GM18508 (cell line): ENCODE measurements around the gene EPC1.

Source experiments
- ATAC-seq: cut with Tn5 transposase; IDR thresholded peaks from one replicate; pipeline ENCODE4 v1.9.1; 2021; ENCODE audit warnings: moderate number of reproducible peaks; ENCODE audit not compliant: insufficient read depth, unreplicated experiment

EPC1 gene

DNA sequence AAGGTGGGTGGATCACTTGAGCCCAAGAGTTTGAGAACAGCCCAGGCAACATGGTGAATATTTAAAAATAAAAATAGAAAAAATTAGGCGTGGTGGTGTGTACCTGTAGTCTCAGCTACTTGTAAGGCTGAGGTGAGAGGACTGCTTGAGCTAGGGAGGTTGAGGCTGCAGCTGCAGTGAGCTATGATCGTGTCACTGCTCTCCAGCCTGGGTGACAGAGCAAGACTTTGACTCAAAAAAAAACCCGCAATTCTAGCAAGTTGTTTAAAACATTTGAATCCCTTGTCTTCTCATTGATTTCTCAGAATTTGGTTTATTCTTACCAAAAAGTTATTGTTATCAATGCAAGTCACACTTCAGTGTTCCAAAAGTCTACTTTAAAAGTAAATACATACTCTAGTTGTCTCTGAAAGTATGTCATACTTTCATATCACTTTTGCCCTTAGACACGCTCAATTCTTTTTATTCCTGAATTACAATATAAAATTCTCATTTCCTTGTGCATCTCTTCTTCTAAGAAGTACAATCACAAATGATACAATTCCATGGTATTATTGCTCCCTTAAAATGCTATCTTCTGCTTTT is 6.3 kb downstream of the EPC1 start:
- ATAC-seq: no peak

DNA sequence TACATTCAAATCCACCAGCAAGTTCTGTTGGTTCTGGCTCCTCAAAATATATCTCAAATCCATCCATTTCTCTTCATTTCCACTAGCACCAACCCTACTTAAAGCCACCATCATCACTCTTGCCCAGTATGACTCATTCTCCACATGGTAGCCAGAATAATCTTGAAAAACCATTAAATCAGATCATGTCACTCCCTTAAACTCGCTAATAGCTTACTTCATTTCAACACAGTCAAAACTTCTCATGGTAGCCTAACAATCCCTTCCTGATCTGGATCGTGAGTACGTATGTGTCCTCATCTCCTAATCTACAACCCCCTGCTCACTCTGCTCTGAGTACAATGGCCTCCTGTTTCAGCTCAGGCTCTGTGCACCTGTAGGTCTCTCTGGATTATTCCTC is 8.7 kb downstream of the EPC1 start:
- no peak for ATAC-seq

DNA sequence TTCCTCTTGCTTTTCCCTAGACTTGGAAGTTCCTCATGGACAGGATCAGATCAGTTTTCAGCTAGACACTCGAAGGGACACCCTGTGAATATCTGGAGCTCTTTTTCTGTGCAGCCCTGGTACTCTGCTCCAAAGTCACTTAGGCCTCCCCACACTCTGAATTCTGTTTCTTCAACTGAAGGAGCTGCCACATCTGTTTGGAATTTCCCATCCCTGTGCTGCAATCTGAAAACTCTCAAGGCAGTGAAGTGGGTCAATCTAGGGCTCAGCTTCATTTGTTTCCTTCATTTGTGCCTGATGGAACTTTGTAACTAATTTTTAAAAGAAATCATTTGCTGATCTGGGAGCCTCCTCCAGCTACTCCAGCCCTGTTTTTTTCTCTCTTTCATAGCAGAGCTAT is 9.6 kb downstream of the EPC1 start:
- no peak for ATAC-seq

DNA sequence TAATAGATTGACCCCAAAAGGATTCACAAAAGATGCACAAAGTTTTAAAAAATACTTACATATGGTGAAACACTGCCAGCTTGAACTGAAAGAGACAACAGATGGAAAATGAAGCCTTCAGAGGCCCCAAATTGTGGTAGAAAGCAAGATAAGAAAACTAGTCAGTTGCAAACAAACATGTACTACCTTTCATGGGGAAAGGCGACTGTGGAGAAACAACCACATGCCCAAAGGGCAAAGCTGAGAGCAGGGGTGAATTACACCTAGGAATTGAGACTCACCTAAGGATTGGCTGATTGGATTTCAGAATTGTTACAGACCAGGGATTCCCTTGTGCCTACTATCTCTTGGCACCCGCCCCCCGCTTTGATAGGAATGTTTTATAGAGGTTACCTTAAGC is 13.1 kb downstream of the EPC1 start:
- ATAC-seq: no peak

DNA sequence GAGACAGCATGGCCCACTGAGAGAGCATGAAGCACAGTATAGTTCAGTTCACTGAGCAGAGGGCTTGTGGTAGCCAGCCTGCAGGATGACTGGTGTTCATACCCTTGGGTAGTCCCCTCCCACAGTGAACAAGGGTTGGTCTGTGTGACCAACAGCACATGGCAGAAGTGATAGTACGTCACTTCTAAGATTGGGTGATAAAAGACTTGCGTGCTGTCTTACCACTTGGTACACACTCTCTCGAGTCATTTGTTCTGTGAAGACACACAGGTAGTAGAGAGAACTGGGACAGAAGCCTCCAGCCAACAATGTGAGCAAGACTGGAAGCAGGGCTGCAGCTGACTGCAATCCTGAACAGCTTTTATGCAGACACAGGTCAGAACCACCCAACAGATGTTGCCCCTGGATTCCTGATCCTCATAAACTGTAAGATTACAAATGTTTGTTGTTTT is 14.6 kb downstream of the EPC1 start:
- peak; percentile 95 for ATAC-seq

DNA sequence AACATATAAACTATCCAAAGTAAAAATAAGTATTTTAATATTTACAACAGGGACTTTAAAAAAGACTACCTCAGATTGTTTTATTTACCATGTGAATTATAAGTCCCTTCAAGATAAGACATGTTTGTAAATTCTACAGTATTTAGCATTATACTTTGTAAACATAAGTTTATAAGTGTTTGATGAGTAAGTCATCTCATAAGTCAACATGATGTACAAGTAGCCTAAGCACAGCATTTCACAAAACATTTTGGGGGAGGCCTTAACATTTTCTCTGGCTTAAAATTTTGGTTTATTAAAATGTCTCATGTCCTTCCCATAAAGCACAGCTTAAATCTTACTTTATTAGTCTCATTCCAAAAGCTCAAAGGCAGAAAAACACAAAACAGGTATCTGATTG is 15.4 kb downstream of the EPC1 start:
- ATAC-seq: no peak

DNA sequence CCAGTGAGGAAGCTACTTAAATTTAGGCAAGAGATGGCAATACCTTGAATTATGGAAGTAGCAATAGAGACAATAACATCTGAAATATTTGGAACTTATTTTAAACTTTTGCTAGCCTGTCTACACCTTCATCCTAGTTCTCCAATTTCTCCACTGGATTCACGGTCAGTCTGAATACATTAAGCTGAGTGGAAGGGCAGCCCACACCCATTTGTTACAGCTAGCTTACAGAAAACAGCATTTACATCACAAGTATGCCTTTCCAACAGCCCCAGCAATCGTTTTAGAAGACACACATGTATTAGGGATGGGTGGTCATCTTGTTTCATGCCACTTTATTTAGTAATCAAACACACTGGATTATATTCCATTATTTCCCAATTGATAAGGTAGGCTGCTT is 16.7 kb downstream of the EPC1 start:
- no peak for ATAC-seq

DNA sequence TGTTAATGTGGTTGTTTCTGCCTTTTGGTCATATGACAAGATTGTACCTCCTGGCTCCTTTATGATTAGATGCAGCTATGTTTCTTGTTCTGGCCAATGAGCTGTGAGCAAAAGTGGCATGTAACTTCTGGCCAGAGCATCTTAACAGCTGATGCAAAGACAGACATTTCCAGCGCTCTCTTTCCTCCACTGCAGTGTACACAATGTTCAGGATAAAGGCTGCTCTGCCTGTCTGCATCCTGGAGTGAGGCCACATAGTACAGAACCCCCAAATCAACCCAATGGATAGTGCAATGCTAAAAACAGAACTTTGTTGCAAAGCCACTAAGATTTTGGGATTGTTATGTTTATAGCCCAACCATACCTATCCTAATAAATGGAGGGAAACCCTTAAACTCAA is 17.9 kb downstream of the EPC1 start:
- no peak for ATAC-seq

DNA sequence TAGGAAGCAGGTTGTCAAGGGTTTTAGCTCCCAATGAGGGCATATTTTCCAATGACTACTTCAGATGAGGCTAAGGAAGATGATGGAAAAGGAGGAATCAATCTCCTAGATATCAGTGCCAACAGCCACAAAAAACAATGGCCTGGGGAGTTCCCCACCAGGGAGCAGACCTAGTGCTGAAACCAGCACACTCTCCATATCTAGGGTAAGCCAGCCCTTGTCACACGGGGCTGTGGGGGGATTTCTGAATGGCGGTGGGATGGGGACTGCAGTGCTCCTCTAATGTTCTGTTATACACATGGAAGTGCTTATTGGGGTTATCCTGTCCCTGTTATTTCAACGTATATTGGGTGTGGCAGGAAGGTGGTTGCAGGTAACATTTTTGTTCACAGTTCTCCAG is 18.5 kb downstream of the EPC1 start:
- ATAC-seq: no peak

DNA sequence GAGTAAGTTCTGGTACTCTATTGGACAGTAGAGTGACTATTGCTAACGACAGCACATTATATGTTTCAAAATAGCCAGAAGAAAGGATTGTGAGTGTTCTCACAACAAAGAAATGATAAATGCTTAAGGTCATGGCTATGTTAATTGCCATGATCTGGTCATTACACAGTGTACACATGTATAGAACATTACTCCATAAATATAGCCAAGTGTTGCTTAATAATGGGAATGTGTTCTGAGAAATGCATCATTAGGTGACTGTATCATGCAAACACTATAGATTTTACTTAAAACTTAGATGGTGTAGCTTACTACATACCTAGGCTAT is 19.6 kb downstream of the EPC1 start:
- no peak for ATAC-seq

DNA sequence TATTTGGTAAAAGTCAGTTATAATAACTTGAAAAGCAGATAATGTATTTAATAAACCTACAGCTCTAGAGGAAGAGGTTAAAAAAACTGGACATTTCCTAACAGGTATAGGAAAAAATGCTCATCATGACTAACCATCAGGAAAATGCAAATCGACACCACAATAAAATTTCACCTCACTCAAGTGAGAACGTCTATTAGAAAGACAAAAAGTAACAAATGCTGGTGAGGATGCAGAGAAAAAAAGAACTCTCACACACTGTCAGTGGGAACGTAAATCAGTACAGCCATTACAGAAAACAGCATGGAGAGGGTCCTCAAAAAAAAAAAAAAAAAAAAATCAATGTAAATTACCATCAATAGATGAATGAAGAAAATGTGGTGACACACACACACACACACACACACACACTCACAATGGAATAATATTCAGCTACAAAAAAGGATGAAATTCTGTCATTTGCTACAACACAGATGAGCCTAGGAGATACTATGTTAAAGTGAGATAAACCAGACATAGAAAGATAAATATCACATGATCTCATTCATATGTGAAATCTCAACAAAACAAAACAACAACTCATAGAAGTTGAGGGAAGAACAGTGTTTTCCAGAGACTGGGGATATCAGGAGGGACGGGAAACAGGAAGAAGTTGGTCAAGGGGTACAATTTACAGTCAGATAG is 20.1 kb downstream of the EPC1 start:
- ATAC-seq: no peak

DNA sequence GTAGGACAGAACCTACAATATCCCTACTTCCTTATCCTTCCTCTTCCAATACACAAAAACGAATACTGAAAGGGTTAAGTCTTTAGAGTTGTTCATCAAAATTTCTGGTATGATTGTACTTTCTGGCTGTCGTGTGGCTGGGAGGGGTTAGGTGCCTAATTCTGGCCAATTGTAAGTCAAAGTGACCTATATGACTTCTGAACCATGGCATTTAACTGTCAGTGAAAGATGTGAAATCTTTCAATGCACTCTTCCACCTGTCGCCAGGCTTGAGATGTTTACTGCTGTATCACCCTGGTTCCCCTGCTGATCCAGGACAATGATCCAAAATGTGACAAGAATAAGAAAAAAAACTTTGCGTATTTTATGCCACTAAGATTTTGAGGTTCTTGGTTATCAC is 20.8 kb downstream of the EPC1 start:
- peak; percentile 55 for ATAC-seq

DNA sequence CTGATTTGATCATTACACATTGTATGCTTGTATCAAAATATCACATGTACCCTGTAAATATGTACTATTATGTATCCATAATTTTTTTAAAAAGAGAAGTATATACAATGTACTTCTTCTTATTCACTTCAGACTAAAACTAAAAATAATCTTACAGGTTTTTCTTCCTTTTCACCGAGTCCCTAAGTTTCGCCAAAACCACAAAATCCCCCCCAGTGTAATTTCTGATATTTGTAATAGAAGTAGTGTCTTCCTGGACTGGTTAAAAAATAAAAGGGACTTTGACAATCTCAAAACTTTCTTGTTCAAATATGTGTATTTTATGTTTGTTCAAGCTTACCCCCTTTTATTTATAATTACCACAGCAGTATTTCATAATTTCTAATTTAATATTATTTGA is 23.9 kb downstream of the EPC1 start:
- ATAC-seq: no peak

DNA sequence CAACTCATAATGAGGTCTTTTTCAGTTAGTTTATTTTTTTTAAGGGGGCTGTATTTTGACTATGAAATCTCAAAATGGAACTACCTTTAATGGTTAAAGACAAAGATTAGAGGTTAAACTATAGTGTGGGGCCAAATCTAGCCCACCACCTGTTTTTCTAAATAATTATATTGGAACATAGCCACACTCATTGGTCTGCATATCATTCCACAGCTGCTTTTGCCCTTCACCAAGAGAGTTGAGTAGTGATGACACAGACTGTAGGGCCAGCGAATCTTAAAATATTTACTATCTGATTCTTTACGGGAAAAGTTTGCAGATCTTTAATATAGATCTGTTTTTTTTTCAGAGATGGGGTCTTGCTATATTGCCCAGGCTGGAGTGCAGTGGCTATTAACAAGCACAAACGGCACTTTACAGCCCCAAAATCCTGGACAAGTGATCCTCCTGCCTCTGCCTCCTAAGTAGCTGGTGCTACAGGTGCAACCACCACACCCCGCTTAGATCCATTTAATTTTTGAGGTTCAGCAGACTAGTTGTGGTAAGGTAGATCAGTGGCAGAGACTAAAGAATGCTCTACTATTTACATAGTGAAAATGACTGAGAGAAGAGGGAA is 25.8 kb downstream of the EPC1 start:
- no peak for ATAC-seq

DNA sequence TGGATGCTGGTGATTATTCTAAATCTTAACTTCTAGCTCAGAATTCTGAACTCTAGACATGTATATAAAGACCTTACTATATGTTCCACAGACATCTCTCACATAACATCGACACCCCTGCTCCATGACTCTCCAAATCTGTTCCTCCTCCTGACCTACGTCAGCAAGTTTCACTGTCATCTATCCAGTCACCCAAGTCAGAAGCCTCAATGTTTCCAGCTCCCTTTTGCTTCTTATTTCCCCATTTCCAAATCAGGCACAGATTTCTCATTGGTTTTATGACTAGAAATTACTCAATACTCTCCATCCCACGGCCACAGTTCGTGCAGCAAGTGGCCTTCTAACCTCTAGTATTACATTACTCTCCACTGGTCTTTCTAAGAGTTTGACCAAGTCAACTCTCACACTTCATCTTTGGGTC is 28.5 kb downstream of the EPC1 start:
- ATAC-seq: peak; percentile 40

DNA sequence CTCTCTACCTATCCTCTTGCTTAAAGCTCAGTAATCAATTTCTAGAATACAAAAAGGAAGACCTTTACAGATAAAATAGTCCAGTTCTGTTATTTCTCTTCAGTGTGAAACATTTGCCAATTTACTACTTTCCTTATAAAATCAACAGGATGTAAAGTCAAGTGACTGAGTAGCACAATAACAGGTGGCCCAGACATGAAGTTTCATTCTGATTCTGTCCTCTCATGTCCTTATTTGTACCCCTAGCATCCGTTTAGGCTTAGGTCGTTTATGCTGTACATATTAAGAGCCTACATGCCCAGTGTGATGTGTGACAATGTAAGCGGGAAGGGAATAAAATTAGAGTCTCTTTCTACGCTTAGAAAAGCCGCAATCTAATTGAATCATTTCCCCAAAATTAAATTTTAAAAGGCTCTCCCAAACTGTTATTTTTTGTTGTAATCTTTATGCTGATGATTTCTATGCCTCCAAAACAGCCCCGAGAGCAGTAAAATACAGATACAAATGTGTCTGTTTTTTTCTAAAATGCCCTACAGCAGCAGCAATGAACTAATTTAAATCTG is 29.1 kb downstream of the EPC1 start:
- ATAC-seq: peak; percentile 86

DNA sequence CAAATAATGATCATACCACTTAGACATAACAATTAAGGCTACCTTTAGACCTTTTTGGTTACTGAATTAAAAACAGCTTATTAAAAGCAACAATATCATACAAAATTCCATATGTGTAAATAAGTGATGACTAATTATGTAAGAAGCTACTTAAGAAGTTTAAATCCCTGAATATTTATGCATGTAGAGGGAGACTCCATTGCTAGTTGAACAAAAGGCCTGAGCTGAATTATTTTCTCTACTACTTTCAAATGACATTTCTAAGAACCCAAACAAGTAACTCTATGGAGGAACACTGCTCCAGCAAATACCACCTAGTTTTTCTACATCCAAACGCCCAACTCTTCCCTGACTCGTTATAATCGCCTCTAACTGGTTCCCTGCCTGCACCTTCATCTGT is 31.5 kb downstream of the EPC1 start:
- no peak for ATAC-seq

DNA sequence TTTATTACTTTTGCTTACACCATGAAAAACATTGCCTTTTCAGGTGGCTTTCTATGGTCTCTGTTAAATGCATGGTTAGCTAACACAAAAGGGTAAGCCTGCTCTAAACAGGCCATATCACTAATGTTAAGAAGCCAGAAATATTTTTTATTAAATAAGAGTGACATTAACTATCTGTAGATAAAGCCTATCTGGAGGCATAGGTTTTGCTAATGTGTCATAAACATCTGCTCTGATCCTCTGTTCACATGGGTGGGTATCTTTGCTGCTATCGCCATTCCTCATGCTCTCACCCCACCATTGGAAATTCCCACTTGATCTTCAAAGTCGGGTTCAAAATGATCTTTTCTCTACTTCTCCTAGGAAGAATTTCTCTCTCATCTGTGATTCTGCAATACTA is 32.4 kb downstream of the EPC1 start:
- ATAC-seq: no peak

DNA sequence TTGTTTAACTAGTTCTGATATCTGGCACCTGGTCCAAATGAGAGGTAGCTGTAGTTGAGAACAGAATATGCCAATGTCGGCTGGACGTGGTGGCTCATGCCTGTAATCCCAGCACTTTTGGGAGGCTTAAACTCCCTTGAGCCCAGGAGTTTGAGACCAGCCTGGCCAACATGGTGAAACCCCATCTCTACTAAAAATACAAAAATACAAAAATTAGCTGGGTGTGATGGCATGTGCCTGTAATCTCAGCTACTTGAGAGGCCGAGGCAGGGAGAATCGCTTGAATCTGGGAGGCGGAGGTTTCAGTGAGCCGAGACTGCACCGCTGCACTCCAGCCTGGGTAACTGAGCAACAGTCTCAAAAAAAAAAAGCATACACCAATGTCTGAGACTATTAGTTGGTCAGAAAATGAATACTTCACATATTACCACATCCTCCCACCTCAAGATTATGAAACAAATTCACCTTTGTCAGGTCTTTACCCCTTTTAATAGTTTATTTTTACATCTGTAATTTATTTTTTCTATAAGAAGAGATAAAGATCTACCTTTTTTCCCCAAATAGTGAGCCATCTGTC is 38.8 kb downstream of the EPC1 start:
- no peak for ATAC-seq

DNA sequence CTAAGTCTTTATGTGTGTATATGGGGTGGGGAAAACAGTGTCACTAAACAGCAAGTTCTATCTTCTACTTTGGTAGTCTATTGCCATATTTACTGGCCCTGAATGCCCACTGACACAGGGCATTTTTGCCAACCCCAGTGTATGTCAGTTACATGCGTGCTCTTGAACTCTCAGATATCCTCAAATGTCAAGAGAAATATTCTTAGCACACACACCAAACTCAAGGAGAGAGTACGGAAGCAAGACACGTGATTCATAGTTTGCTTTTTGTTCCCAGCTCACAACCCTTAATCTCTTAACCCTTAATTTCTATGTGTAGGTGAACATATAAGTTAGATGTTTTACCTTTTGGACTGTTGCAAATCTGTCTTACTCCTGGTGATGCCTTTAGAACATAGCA is 39.3 kb downstream of the EPC1 start:
- ATAC-seq: no peak

DNA sequence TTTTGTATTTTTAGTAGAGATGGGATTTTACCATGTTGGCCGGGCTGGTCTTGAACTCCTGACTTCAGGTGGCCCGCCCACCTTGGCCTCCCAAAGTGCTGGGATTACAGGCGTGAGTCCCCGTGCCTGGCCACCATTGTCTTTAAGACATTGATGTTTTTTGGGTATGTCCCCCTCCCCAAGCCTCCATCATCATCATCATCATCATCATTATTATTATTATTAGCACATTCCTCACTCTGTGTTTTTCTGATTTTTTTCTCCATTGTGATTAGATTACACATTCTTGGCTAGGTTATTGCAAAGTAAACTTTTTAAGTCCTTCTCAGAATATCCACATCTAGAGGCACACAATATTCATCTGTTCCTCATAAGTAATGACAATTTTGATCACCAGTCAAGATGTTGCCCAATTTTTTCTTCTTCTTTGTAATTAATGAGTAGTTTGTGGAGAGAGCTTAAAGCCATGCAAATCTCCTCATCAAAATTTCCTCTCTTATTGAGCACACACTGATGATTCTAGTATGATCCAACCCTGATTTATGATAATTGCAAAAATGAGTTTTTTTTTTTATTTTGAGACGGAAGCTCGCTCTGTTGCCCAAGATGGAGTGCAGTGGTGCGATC is 47.5 kb downstream of the EPC1 start:
- no peak for ATAC-seq
